GM21515 (cell line): ENCODE measurements around the gene SAMD4A.

ENCODE experiments used
- ATAC-seq: cut with Tn5 transposase; IDR thresholded peaks from one replicate; pipeline ENCODE4 v1.9.1; 2021; ENCODE audit not compliant: unreplicated experiment

SAMD4A gene

DNA sequence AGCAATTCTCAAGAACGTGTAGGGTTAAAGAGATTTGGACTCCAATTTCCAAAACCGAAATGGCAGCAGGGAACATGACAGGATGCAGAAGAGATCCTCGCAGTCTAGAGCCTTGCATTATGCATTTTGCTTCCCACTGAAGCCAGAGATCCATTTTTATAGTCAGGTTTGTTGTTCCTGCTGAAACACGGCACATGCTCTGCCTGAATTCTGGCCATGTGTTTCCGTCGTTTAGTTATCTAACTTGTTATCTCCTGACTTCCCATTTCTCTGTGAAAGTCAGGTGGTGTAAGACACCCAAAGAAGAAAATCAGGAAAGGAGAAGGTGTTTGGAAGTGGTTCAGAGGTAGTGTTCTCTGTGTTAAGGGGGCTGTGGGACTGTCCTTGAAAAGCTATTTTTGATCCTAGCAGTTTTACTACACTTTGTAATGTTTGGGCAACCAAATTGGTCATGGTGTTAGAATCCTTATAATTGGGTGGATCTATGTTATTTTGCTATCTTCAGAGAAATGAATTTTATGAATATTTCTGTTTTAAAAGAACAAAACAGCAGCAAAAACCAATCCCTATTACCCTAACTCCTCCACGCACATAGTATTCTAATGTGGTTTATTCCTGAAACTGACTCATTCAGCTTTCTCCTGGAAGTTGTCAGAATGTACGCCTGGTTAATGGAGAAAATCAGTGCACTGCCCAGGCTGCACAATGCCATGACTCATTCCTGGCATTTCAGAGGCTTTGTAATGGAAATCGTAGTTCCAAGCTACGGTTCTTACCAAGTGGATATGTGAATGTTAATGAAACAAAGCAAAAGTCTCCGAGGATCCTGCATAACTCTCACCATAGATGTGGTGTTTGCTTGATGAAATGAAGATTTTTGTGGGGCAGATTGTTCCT lies 110.1 kb downstream of the SAMD4A start:
- no peak for ATAC-seq

DNA sequence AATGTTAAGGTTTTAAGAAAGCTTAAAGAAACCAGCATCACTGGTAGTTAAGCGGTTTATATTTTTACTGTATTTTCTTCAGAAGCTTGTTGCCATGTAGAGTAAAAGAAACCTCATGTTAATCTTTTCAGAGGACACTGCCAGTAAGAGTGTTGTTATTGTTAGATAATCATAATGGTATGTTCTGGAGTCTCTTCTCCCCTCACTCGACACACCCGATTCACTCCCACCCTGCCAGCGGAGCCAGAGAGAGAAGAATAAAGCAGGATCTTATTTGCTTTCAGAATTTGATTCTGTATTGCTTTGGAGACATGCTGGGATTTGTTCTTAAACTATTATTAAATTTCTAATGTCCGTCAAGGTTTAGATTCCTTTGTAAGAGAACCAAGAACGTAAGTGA lies 113.7 kb downstream of the SAMD4A start:
- ATAC-seq, result no peak

DNA sequence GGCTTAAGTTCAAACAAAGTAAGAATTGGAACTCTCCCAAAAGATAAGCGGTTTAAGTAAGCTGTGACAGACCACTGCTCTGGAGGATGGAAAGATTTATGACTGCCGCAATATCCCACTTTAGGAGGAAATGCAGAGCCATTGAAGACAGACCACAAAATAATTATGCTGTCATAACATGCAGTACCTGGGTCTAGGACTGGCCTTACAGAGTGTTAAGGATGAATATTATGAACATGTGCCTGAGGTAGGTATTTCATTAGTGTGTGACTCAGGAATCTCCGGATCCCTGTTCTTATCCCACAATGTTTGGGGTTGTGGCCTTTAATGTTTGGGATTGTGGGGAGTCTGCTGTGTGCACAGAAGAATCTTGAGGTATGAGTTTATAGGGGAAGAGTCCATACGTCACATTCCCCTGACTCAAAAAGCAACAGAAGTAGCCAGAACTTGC lies 114.9 kb downstream of the SAMD4A start:
- no peak for ATAC-seq

DNA sequence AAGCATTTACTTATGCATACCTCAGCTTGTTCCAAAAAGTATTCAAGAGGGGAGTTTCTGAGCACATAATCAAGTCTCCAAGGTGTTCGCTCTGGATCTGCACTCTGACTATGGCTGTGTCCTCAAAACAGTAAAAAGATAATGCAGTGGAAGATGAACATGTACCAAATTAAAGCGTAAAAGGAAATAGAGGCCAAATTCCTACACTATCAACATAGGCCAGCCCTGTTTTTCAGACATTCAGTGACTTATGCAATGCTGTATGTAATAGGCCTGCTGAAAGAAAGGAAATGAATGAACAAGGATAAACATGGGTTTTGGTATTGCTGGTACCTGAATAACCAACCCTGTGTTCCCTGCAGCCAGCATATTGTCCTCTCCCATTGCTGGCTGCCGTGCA lies 115.7 kb downstream of the SAMD4A start:
- ATAC-seq, result no peak

DNA sequence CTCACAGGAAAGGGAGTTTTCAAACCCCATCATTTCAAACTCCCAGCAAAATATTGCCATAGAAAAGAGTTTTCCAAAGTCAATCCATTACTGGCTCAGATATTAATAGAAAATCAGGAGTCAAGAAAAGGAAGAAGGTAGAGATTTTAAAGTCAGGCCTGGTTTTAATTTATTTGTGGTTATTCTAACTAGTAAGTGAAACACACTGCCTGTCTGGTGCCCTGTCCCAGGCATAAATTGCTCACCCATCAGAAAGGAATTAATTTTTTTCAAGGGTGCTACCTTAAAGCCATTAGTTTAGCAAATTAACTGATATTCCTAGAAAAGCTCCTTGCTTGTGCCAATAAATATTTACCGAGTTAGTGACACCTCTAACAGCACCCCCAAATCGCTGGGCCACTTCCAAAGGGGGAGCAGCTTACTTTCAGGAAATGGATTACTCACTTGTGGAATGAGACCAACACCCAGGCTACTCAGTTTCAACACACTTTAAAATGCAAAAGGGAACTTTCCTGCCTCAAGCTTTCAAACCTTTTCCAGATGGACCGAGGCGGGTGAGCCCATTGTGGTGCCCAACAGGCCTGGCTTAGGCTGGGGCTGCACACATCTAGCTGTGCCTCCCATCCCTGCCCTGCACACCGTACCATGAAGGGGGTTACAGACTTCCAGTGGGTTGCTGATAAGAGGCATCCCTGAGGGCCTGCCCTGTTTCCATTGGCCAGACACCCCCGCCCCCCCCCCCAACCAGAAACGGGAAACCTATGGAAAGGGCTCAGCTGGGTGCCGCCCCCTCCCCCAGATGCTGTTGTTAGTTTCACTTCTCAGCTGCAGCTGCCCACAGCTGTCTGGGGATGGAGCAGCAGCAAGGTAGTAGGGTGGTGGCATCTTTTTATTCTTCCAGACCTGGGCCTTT lies 117.2 kb downstream of the SAMD4A start:
- ATAC-seq, result no peak

DNA sequence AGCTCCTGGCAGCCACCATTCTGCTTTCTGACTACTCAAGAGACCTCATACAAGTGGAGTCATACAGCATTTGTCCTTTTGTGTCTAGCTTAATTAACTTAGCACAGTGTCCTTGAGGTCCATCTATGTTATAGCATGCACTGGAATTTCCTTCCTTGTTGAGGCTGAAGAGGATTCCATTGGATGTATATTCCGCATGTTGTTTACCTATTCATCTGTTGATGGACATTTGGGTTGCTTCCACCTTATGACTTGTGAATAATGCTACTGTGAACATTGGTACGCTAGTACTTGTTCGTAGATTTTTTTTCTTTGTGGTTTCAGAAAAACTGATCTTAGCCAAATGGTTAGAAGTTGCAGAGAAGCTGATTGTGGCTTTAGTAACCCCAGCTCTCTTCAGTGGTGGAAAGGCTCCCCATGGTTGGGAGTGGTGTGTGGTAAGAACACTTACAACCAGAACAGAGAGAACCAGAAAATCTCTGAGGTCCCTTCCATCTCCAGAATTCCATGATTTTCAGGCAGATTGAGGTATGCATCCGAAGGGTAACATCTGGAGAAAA lies 118.4 kb downstream of the SAMD4A start:
- no peak for ATAC-seq

DNA sequence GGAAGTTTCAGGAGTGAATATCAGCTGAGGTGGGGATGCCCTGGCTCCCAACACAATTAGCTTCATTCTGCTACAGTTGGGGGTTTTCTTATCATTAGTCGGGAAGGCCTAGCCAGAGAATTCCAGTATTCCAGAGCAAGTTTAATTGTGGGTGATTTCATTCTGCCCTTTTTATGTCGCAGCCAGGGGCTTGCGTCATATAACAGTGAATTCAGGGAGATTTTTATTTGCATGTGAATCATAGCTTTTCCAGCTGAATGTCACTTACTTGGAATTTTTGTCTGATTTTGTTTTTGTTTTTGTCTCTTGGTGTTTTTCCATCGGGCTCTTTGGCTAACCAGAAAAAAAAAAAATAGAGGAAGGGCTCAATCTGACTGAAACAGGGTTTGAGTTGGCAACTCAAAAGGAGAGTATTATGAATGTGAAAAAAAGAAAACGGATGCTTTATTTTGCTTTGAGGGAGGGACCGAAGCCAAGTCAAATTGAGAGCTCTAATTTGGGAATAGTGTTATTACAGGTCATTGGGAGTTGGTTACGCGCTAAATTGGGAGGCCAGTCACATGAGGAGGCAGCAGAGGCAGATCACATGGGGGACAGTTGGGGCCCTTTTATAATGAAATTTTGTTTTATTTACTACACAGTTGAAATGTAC lies 119.4 kb downstream of the SAMD4A start:
- ATAC-seq, result no peak

DNA sequence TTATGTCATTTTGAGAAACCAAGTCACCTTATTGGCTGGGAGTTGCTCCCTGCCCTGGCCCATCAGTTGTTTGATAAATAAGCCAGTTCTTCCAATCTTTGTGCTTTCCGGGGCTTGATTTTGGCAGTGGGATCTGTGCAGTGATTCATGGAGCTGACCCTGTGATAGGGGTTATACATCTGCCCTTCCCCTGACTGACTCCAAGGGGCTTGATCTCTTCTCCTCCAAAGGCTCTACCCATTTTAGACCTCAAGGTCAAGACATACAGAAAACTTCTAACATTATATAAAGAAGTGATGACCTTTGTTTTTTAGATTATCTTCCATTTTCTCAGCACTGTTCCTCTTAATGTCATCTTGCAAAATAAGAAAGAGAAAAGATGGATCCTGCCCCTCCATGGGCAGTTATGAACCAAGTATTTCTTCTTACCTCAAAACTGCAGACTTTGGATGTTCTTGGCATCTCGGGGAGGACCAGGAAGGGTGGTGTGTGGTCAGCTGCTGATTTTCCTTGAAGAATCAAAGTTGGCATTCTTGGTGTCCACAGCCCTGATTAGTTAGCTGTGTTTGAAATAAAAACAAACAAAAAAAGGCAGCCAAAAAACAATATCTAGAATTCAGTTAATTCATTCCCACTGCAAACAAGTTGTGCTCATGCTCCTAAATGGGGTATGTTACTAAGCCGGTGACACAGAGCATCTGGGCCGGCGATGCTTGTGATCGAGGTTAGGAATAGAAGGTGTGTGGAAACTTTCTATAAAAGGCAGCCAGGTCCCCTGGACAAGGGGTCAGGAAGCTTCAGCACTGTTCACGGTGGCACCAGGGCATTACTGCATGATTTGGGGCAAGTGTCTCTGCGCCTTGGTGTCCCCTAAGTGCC lies 120.2 kb downstream of the SAMD4A start:
- ATAC-seq, result no peak

DNA sequence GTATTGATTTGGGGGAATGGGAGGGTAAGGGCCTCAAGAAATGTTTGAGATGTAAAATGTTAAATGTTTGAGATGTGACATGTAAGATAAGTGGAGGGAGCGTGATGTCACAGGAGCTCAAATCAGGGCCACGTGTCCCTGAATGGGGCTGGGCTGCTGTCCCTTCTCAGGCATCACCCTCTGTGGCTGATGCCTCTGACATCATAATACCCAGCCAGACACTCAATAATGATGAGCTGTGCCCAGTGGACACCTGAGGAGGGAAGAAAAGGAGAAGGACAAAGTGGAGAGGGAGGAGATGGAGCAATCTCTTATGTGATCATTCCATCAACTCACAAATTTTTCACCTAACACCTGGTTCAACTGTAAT lies 120.8 kb downstream of the SAMD4A start:
- ATAC-seq, result no peak

DNA sequence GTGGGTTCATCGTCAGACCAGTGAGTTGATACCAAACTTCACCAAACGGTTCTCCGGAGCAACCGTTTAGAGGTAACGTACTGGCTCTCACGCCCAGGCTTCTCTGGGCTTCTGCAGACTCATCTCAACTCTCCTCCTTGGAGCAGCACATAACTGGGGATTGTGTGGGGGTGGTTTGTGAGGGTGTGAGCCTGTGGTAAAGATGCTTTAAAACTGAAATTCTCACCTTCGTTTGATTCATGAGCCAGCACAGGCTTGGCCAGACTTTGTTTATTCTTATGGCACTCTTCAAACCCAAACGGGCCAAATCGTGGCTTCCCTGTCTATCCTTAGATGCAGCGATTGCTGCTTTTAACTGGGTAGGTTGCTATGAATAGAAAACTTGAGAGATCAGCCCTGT lies 121.3 kb downstream of the SAMD4A start:
- no peak for ATAC-seq

DNA sequence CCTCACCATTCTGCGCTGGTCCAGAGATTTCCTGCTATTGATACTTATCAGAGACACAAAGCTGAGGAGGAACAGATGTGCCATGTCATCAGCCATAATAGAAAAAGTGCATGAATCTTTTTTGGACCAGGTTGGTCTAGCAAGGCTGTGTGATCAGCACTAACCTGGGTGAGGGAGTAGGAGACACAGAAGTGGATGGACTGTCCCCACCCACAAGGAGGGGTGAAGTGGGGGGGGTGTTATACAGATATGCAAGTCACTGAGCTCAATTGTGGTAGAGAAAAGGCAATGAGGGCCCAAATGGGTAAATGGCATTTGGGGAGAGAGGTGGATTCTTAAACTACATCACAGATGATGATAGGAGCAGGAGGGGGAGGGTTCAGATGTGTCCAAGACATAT lies 123.0 kb downstream of the SAMD4A start:
- no peak for ATAC-seq

DNA sequence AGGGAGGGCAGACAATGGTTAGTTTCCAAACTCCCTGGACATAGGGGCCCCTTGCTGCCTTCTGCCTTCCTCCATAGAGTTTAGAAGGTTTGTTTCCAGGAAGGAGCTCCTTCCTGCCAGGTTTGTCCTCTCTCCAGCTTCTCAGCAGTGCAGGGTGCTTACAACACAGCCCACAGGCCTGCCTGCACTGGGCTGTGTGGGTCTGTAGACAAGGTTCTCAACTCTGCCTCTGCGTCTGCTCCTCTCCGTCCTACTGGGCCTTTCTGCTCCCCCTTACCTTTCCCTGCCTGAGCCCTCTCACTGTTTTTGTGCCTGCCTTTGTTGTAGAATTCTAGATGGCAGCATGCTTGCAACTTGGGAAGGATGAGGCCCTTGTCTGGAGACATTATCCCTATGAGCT lies 124.0 kb downstream of the SAMD4A start:
- no peak for ATAC-seq

DNA sequence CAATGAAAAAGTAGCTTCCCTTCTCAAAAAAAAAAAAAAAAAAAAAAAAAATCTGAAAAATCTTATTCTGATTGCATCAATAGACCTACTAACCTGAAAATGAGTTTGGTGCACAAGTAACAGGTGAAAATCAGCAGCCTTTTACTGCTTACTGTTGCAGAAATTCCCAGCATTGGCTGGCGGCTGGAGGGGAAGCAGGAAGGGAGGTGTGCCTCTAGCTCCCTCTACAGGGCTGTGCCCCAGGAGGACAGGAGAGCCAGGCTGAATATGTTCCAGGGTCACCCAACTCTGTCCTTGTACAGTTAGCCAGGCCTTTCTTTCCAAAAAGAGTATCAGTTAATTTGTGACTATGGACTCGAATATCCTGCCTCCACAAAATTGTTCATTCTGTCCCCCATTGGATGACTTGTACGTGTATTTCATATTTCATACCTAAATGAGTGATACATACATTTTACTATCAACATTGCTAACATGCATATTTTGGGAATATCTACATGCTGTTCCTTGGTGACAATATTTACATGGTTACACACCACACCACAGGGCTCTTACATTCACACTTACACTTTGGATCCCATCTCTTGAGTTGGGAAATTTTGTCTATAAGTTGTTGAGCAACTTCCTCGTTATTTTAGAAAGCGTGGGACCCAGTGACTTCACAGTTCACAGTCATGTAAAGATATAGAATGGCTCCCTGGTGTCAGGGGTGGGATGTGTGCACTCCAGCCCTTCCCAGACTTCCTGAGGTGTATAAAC lies 124.8 kb downstream of the SAMD4A start:
- ATAC-seq, result no peak

DNA sequence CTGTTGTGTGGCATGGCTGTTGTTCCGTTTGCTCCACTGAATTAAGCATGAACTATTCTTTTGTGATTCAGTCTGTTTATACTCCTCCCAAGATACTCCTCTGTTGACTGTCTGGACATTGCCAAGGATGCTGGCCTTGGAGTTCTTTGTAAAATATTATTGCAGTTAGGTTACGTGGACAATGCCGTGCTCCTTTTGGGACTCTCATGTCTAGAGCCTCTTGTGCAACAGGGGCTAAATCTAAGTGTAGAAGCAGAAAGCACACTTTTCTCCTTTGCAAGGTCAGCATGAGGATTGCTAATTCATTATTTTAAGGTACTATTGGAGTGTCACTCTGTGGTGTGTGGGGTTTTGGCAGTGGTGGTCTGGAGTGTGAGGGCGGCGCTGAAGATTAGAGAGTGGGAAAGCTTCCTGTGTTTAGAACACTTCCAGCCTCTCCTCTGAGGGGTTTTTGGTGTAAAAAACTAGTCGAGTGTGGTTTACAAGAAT lies 125.4 kb downstream of the SAMD4A start:
- no peak for ATAC-seq

DNA sequence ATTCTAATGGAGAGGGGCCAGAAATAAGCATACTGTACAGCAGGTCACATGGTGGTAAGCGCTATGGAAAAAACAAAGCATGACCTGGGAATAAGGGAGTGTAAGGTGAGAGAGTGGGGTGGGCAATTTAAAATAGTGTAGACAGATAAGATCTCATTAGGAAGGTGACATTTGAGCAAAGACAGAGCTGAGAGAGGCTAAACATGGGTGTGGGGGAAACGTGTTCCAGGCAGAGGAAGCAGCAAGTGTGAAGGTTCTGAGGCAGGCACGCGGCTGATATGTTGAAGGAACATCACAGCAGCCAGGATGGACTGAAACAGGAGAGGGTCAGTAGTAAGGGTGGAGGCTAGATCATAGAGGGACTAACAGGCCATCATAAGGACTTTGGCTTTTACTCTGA lies 126.8 kb downstream of the SAMD4A start:
- no peak for ATAC-seq

DNA sequence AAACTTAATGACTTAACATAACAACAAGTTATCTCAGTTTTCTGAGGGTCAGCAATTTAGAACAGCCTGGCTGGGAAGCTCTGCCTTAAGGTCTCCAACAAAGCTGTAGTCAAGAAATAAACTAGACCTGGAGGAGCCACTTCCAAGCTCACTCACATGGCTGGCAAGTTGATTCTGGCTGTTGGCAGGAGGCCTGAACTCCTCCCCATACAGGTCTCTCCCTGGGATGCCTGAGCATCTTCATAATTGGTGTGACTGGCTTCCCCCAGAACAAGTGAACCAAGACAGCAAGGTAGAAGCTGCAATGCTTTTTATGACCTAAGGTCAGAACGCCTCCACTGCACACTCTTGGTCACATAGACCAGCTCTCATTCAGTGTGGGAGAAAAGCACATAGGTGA lies 128.3 kb downstream of the SAMD4A start:
- no peak for ATAC-seq

DNA sequence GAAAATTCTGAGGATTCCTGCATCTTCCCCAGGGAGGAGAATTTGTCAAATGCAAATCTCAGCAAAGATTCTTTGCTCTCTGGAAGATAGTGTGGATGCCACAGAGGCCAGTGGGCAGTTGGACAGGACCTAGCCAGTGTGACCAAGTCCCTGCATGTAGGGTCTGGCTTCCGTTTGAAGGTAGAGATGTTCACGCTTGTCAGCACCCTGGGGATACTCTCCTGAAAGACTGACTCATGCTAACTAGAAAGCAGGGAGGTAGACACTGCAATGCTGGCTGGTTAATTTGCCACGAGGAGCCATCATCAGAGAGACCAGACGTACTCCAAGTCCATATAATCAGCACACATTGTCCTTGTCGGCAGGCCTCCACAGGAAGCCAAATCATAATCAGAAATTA lies 130.1 kb downstream of the SAMD4A start:
- ATAC-seq, result no peak

DNA sequence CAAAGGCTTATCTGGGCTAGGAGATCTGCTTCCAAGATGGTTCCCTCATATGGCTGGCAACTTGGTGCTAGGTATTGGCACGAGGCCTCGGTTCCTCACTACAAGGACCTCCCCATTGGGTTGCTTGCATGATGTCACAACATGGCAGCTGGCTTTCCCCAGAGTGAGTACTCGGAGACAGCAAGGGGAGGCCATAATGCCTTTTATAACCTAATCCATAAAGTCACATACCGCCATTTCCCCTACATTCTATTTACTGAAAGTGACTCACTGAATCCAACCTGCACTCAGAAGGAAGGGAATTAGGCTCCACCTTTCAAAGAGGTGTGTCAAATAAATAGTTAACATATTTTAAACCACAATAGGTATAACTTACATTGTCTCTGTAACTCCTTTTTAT lies 130.9 kb downstream of the SAMD4A start:
- ATAC-seq, result no peak

DNA sequence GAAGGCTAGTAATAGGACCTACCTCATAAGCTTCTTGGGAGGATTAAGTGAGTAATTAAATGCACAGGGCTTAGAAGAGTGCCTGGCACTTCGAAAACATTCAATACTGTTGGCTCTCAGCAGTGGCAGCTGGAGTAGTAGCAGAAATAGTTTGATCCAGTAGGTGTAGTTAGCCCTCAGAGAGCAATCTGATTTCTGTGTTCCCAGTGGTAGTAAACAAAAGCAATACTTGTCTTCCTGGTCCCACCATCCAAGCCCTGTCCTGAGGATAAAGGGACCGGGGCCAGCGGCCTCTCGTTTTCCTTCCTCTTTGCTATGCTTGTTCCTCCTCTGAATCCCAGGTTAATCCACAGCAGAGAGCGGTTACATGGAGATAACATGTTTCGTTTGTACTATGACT lies 131.6 kb downstream of the SAMD4A start:
- no peak for ATAC-seq
